Adrenal gland (tissue), 5 donors: ENCODE data around the gene DLL3.

ENCODE experiments used
- CTCF ChIP-seq, 6 experiments: fragments of 450-650 bp in 4 of 6; fragments of 200-600 bp in 2 of 6; sonication (generic) in 1 of 6; IDR thresholded peaks; 1 replicate in 5 of 6; 2 replicates in 1 of 6; pipeline versions ENCODE4 v1.5.1 to v1.8.0; 2016 to 2021; ENCODE audit warnings: antibody characterized with exemption in 6 of 6, mild to moderate bottlenecking in 2 of 6, moderate library complexity in 1 of 6
- POLR2A ChIP-seq, 2 donors: fragments of 450-650 bp; IDR thresholded peaks; one replicate each; pipeline ENCODE4 v1.6.1; 2017; ENCODE audit warnings: antibody characterized with exemption in 2 of 2, mild to moderate bottlenecking in 2 of 2, moderate library complexity in 1 of 2
- donor health status: DM: no; HTN: no; CAD: no.

GRCh38 chr19:39546599-39546998 lies 47.9 kb downstream of the DLL3 start:
- TF ChIP-seq POLR2A (IDR thresholded peaks at IDR 0.05) (no peak), CTCF (IDR thresholded peaks at IDR 0.05) (no peak)
